H1 (cell line): ENCODE data around the gene VWF.

Source experiments
- EZH2 ChIP-seq: fragments of 200-600 bp; sonication (generic); IDR thresholded peaks from 2 replicates; pipeline ENCODE4 v1.7.1; 2012; ENCODE audit warnings: low read depth, mild to moderate bottlenecking, moderate library complexity, low read length, inconsistent platforms; ENCODE audit not compliant: severe bottlenecking
- POLR2A ChIP-seq, 2 experiments: IDR thresholded peaks; 1 replicate in 1 of 2; 2 replicates in 1 of 2; pipeline ENCODE4 v1.6.1; 2011; ENCODE audit warnings: low read depth in 2 of 2, low read length in 2 of 2, mild to moderate bottlenecking in 2 of 2; ENCODE audit errors: control extremely low read depth in 1 of 2
- POLR2AphosphoS5 ChIP-seq: IDR thresholded peaks from 2 replicates; pipeline ENCODE4 v1.6.1; 2011; ENCODE audit warnings: low read depth, low read length
- RNF2 ChIP-seq: fragments of 200-900, 300-1000 bp; sonication (generic); IDR thresholded peaks from 2 replicates; pipeline ENCODE4 v1.7.1; 2016; ENCODE audit warnings: borderline replicate concordance, low read depth, mild to moderate bottlenecking, antibody characterized with exemption, low read length; ENCODE audit not compliant: poor library complexity, severe bottlenecking; ENCODE audit errors: missing control alignments
- SIX5 ChIP-seq: IDR thresholded peaks from 2 replicates; pipeline ENCODE4 v1.6.1; 2011; ENCODE audit warnings: mild to moderate bottlenecking, low read depth, low read length
- TAF1 ChIP-seq: IDR thresholded peaks from 2 replicates; pipeline ENCODE4 v1.6.1; 2011; ENCODE audit warnings: mild to moderate bottlenecking, low read depth, low read length
- ZNF274 ChIP-seq: IDR thresholded peaks from 2 replicates; pipeline ENCODE4 v1.7.0; 2012; ENCODE audit warnings: low read length, borderline replicate concordance; ENCODE audit errors: extremely low read depth
- TF ChIP-seq, protein P1 (sequence below), 3 experiments: IDR thresholded peaks; 1 replicate in 2 of 3; 2 replicates in 1 of 3; pipeline versions ENCODE4 v1.5.1 to v1.6.1; 2011; ENCODE audit warnings: low read length in 3 of 3, mild to moderate bottlenecking in 3 of 3, inconsistent platforms in 2 of 3, low read depth in 1 of 3, moderate library complexity in 1 of 3; ENCODE audit not compliant: insufficient read depth in 1 of 3; ENCODE audit errors: control extremely low read depth in 1 of 3

DNA sequence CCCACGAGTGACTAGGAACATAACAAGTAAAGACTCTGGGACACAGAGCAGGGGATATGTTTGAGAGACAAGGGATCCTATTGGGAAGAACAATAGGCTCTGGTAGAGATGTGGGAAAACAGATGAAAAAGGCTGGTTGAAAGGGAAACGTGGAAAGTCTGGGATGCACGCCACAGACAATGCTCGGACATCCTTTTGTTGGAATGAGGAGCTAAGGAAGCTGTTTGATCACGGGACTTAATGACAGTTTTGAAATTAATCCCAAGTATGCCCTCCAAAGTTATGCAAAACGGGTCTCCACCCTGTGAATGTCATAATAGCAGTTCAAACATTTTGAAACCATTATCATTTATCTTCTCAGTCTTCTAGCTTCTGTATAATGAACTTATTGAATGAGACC is 147.8 kb downstream of the VWF start:
- TF ChIP-seq ZNF274: no peak
- TF ChIP-seq, protein P1, sequence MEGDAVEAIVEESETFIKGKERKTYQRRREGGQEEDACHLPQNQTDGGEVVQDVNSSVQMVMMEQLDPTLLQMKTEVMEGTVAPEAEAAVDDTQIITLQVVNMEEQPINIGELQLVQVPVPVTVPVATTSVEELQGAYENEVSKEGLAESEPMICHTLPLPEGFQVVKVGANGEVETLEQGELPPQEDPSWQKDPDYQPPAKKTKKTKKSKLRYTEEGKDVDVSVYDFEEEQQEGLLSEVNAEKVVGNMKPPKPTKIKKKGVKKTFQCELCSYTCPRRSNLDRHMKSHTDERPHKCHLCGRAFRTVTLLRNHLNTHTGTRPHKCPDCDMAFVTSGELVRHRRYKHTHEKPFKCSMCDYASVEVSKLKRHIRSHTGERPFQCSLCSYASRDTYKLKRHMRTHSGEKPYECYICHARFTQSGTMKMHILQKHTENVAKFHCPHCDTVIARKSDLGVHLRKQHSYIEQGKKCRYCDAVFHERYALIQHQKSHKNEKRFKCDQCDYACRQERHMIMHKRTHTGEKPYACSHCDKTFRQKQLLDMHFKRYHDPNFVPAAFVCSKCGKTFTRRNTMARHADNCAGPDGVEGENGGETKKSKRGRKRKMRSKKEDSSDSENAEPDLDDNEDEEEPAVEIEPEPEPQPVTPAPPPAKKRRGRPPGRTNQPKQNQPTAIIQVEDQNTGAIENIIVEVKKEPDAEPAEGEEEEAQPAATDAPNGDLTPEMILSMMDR (IDR thresholded peaks at IDR 0.05; ENCODE audit: control extremely low read depth in 1 of 3, insufficient read depth in 1 of 3, low read depth in 1 of 3, low read length in 3 of 3): no peak
- no peak for TF ChIP-seq SIX5
- TF ChIP-seq RNF2: no peak
- no peak for TF ChIP-seq POLR2A (IDR thresholded peaks at IDR 0.05; ENCODE audit: control extremely low read depth in 1 of 2, low read depth in 2 of 2, low read length in 2 of 2)
- no peak for TF ChIP-seq POLR2AphosphoS5
- TF ChIP-seq EZH2: no peak
- TF ChIP-seq TAF1: no peak
